HUES64 (cell line): Measurements from ENCODE around the gene SGTA.

Experiments
- H3K27ac ChIP-seq: 2 replicates; pipeline ENCODE4 v1.7.0; 2013; ENCODE audit warnings: low read depth, low read length, inconsistent platforms
- H3K27me3 ChIP-seq: 2 replicates; pipeline ENCODE4 v1.6.1; 2013; ENCODE audit warnings: mild to moderate bottlenecking, low read length; ENCODE audit not compliant: insufficient read depth
- H3K36me3 ChIP-seq: 2 replicates; pipeline ENCODE4 v1.6.1; 2013; ENCODE audit warnings: mild to moderate bottlenecking, low read length; ENCODE audit not compliant: insufficient read depth
- H3K4me1 ChIP-seq: 2 replicates; pipeline ENCODE4 v1.6.1; 2013; ENCODE audit warnings: mild to moderate bottlenecking, low read length, moderate library complexity; ENCODE audit not compliant: insufficient read depth
- H3K4me3 ChIP-seq: 2 replicates; pipeline ENCODE4 v1.5.1; 2013; ENCODE audit warnings: mild to moderate bottlenecking, low read length, moderate library complexity
- H3K9ac ChIP-seq: 2 replicates; pipeline ENCODE4 v1.6.1; 2013; ENCODE audit warnings: mild to moderate bottlenecking, low read depth, low read length
- H3K9me3 ChIP-seq: 2 replicates; pipeline ENCODE4 v1.6.1; 2013; ENCODE audit warnings: low read depth, low read length; ENCODE audit not compliant: insufficient read depth
- WGBS: fragments of 150-250, 120-280 bp; methylation state at CpG from one replicate; pipeline ENCODE4 v1.1.7; 2013; ENCODE audit warnings: missing lambda C conversion rate; 5-methylcytosine and 5-hydroxymethylcytosine counted together

The SGTA gene

GRCh38 chr19:2775556-2776430 is 7.3 kb downstream of the SGTA start:
- H3K27ac ChIP-seq = no peak overlapping the region
- H3K4me1 ChIP-seq = no peaks in the 10 kb centered on the region
- H3K9me3 ChIP-seq = no peaks in the 10 kb centered on the region
- no peak overlapping the region for H3K9ac ChIP-seq
- peaks cover 10% of the 10 kb centered on the region for H3K36me3 ChIP-seq
- no peaks in the 10 kb centered on the region for H3K27me3 ChIP-seq
- WGBS = 93% methylated on average over 29 of the region's 29 CpGs
- H3K4me3 ChIP-seq = no peak overlapping the region

GRCh38 chr19:2774953-2775555 is 8.0 kb downstream of the SGTA start:
- 93% methylated on average over 24 of the region's 24 CpGs for WGBS
- Histone ChIP-seq H3K9me3 (no peaks in the 10 kb centered on the region), H3K36me3 (peaks cover 10% of the 10 kb centered on the region), H3K4me1 (no peaks in the 10 kb centered on the region), H3K27me3 (no peaks in the 10 kb centered on the region), H3K9ac (no peak overlapping the region), H3K4me3 (no peak overlapping the region), H3K27ac (no peak overlapping the region)

GRCh38 chr19:2774083-2774679 is 8.9 kb downstream of the SGTA start:
- Histone ChIP-seq H3K36me3 (peaks cover 10% of the 10 kb centered on the region), H3K9ac (no peak overlapping the region), H3K4me1 (no peaks in the 10 kb centered on the region), H3K4me3 (no peak overlapping the region), H3K9me3 (no peaks in the 10 kb centered on the region), H3K27ac (no peak overlapping the region), H3K27me3 (no peaks in the 10 kb centered on the region)
- 92% methylated on average over 32 of the region's 32 CpGs for WGBS

- Histone ChIP-seq H3K36me3 (peaks cover 22% of the 10 kb centered on the region), H3K4me1 (no peaks in the 10 kb centered on the region), H3K9ac (no peak overlapping the region; the same call in 1 of the 2 replicates), H3K9me3 (no peaks in the 10 kb centered on the region), H3K4me3 (no peak overlapping the region), H3K27me3 (no peaks in the 10 kb centered on the region), H3K27ac (no peak overlapping the region)
- WGBS = 96% methylated on average over 29 of the region's 29 CpGs
Measured at GRCh38 chr19:2771786-2772674, 11.0 kb downstream of the SGTA start.

- peaks cover 38% of the 10 kb centered on the region for H3K36me3 ChIP-seq
- no peaks in the 10 kb centered on the region for H3K4me1 ChIP-seq
- H3K4me3 ChIP-seq = no peak overlapping the region
- no peak overlapping the region for H3K9ac ChIP-seq
- WGBS = 93% methylated on average over 40 of the region's 40 CpGs
- no peaks in the 10 kb centered on the region for H3K27me3 ChIP-seq
- no peak overlapping the region for H3K27ac ChIP-seq
- no peaks in the 10 kb centered on the region for H3K9me3 ChIP-seq
Measured at GRCh38 chr19:2770055-2771013, 12.7 kb downstream of the SGTA start.

GRCh38 chr19:2769218-2769617 is 13.9 kb downstream of the SGTA start:
- Histone ChIP-seq H3K4me1 (no peaks in the 10 kb centered on the region), H3K27ac (no peak overlapping the region), H3K36me3 (peaks cover 49% of the 10 kb centered on the region), H3K9ac (no peak overlapping the region; the same call in 1 of the 2 replicates), H3K9me3 (no peaks in the 10 kb centered on the region), H3K4me3 (no peak overlapping the region), H3K27me3 (no peaks in the 10 kb centered on the region)
- 95% methylated on average over 8 of the region's 8 CpGs for WGBS

- Histone ChIP-seq H3K27ac (no peak overlapping the region), H3K9ac (no peak overlapping the region), H3K9me3 (no peaks in the 10 kb centered on the region), H3K4me1 (no peaks in the 10 kb centered on the region), H3K27me3 (no peaks in the 10 kb centered on the region), H3K4me3 (no peak overlapping the region), H3K36me3 (peaks cover 56% of the 10 kb centered on the region)
- WGBS = 96% methylated on average over 29 of the region's 29 CpGs
Measured at GRCh38 chr19:2768365-2769132, 14.5 kb downstream of the SGTA start.

- Histone ChIP-seq H3K4me3 (no peak overlapping the region), H3K9ac (no peak overlapping the region), H3K4me1 (no peaks in the 10 kb centered on the region), H3K36me3 (peaks cover 64% of the 10 kb centered on the region), H3K9me3 (no peaks in the 10 kb centered on the region), H3K27ac (no peak overlapping the region), H3K27me3 (no peaks in the 10 kb centered on the region)
- WGBS = 94% methylated on average over 19 of the region's 19 CpGs
Measured at GRCh38 chr19:2767688-2768087, 15.4 kb downstream of the SGTA start.

GRCh38 chr19:2766594-2767372 is 16.3 kb downstream of the SGTA start:
- H3K36me3 ChIP-seq = peaks cover 73% of the 10 kb centered on the region
- H3K4me1 ChIP-seq = no peaks in the 10 kb centered on the region
- no peak overlapping the region for H3K9ac ChIP-seq
- no peak overlapping the region for H3K4me3 ChIP-seq
- H3K9me3 ChIP-seq = no peaks in the 10 kb centered on the region
- H3K27ac ChIP-seq = no peak overlapping the region
- no peaks in the 10 kb centered on the region for H3K27me3 ChIP-seq
- 96% methylated on average over 35 of the region's 35 CpGs for WGBS
